Left cardiac atrium (tissue), 4 donors: Measurements from ENCODE around the gene MAPRE2. TPM values are rescaled to one million over a fixed set of nuclear protein-coding genes. Genes with fewer than 3 reads are reported as not detected.
"Not testable (repeated sequence)": the region's sequence is repeated elsewhere in the genome, so short reads cannot be mapped to it uniquely, and the experiment has no call there.

Experiments used
- ATAC-seq, 2 donors: fragments of 200-7000 bp; cut with Tn5 transposase; one replicate each; pipeline ENCODE4 v1.9.1; 2020; ENCODE audit warnings: mild to moderate bottlenecking in 2 of 2, moderate library complexity in 2 of 2
- DNase-seq: peaks from one replicate; pipeline ENCODE4 v3.0.0-alpha.2; 2020
- intact Hi-C, 2 donors: fragments of 100-400 bp; cut with DNase I; formaldehyde crosslinking; loops; one replicate each; pipeline versions ENCODE4 v1.14.1 to v1.15.1; 2022 to 2023
- total RNA-seq, 2 donors: library from RNA; stranded (reverse); fragmentation: NEBNext Ultra II Directional; extraction: Animal tissue kit (Norgen Biotek cat#: 25700); gene quantifications; one replicate each; pipeline ENCODE4 v1.2.1, GENCODE V29; 2021
- donor health status: DM: no; HTN: yes; CAD: no.
- donor health status: DM: no; HTN: yes; CAD: no; lungs with severe emphysema.
- donor health status: DM: yes; HTN: yes; CAD: no.
- donor health status: Dilated cardiomyopathy.

The MAPRE2 gene
- total RNA-seq, 2 donors from 2014 or later, result 67.1 to 83.4 TPM

- DNase-seq (no peak), ATAC-seq (no peak)
- intact Hi-C loops, result no loop called here
Observed at GRCh38 chr18:35134190-35134730, 93.0 kb downstream of the MAPRE2 start.

GRCh38 chr18:35134791-35135531, 93.7 kb downstream of the MAPRE2 start:
- intact Hi-C loops, result no loop called here

GRCh38 chr18:35136248-35136647, 95.0 kb downstream of the MAPRE2 start:
- intact Hi-C loops, result loop anchor here in 1 of 2 donors (2.0 kb wide), 1 partner anchor 53 kb away; no protein-coding TSS in a partner anchor
- ATAC-seq (peak; percentile 68 to 76), DNase-seq (no peak)

More at GRCh38 chr18:35134791-35135531, 93.7 kb downstream of the MAPRE2 start:
- DNase-seq (no peak), ATAC-seq (no peak)

GRCh38 chr18:35136885-35137284, 95.7 kb downstream of the MAPRE2 start:
- DNase-seq (no peak), ATAC-seq (no peak)
- intact Hi-C loops, result loop anchor here in 1 of 2 donors (2.0 kb wide), 1 partner anchor 54 kb away; no protein-coding TSS in a partner anchor

- DNase-seq (no peak), ATAC-seq (no peak)
- intact Hi-C loops, result loop anchor here in 1 of 2 donors (2.0 kb wide), 1 partner anchor 55 kb away; no protein-coding TSS in a partner anchor
Observed at GRCh38 chr18:35137632-35138031, 96.4 kb downstream of the MAPRE2 start.

- no peak for ATAC-seq
- intact Hi-C loops, result no loop called here
Observed at GRCh38 chr18:35138773-35139172, 97.6 kb downstream of the MAPRE2 start.

GRCh38 chr18:35139517-35139916, 98.3 kb downstream of the MAPRE2 start:
- intact Hi-C loops, result no loop called here

More at GRCh38 chr18:35138773-35139172, 97.6 kb downstream of the MAPRE2 start:
- no peak for DNase-seq

GRCh38 chr18:35141077-35141476, 99.9 kb downstream of the MAPRE2 start:
- ATAC-seq (no peak), DNase-seq (no peak)
- intact Hi-C loops, result loop anchor here (5.0 kb wide), 1 partner anchor 114 kb away; no protein-coding TSS in a partner anchor

More at GRCh38 chr18:35139517-35139916, 98.3 kb downstream of the MAPRE2 start:
- ATAC-seq (no peak), DNase-seq (no peak)

- intact Hi-C loops, result loop anchor here (5.0 kb wide), 1 partner anchor 114 kb away; no protein-coding TSS in a partner anchor
- ATAC-seq (no peak), DNase-seq (no peak)
Observed at GRCh38 chr18:35141567-35142274, 100.5 kb downstream of the MAPRE2 start.

GRCh38 chr18:35142275-35142615, 101.0 kb downstream of the MAPRE2 start:
- ATAC-seq, result no peak
- no peak for DNase-seq
- intact Hi-C loops, result loop anchor here (5.0 kb wide), 1 partner anchor 115 kb away; no protein-coding TSS in a partner anchor

- ATAC-seq (peak; percentile 93 to 96), DNase-seq (peak; percentile 57)
- intact Hi-C loops, result loop anchor here (1.0 to 5.0 kb wide), 2 partner anchors 117 to 138 kb away; no protein-coding TSS in a partner anchor
Observed at GRCh38 chr18:35143622-35144596, 102.7 kb downstream of the MAPRE2 start.

GRCh38 chr18:35144698-35145097, 103.5 kb downstream of the MAPRE2 start:
- ATAC-seq, result no peak
- intact Hi-C loops, result loop anchor here (1.0 to 5.0 kb wide), 2 partner anchors 117 to 138 kb away; no protein-coding TSS in a partner anchor
- DNase-seq, result no peak

GRCh38 chr18:35150195-35150594, 109.0 kb downstream of the MAPRE2 start:
- ATAC-seq, intact Hi-C loops: not testable (repeated sequence)

GRCh38 chr18:35153609-35154272, 112.5 kb downstream of the MAPRE2 start:
- peak in 1 of 2 donors; percentile 15 for ATAC-seq
- DNase-seq, result no peak
- intact Hi-C loops, result no loop called here

More at GRCh38 chr18:35150195-35150594, 109.0 kb downstream of the MAPRE2 start:
- DNase-seq, result not testable (repeated sequence)

- intact Hi-C loops, result no loop called here
- DNase-seq, result no peak
- ATAC-seq, result peak; percentile 53 to 56
Observed at GRCh38 chr18:35155398-35156117, 114.3 kb downstream of the MAPRE2 start.

- DNase-seq (no peak), ATAC-seq (no peak)
- intact Hi-C loops, result no loop called here
Observed at GRCh38 chr18:35157181-35157580, 116.0 kb downstream of the MAPRE2 start.
